HEK293 (cell line): ENCODE measurements around the gene MOB2.

Experiments
- CTCF ChIA-PET: fragments of 350-600 bp; formaldehyde crosslinking; extraction: SDS; loops from one replicate; lab custom pipeline; 2021; ENCODE audit warnings: antibody characterized with exemption; lab: Yijun Ruan, JAX
- POLR2A ChIA-PET: fragments of 300-600 bp; formaldehyde crosslinking; extraction: SDS; loops from one replicate; lab custom pipeline; 2020; ENCODE audit warnings: antibody characterized with exemption, inconsistent platforms; lab: Yijun Ruan, JAX
- H3K27ac ChIP-seq: fragments of 200-500 bp; sonication (Bioruptor generic); 2 replicates; pipeline ENCODE4 v1.5.1; 2014; ENCODE audit warnings: low read depth, low read length, control low read depth, inconsistent platforms; ENCODE audit errors: extremely low read depth
- H3K36me3 ChIP-seq, 2 experiments: fragments of 200-500 bp in 1 of 2; sonication (Bioruptor generic) in 1 of 2; 1 replicate in 1 of 2; 2 replicates in 1 of 2; pipeline ENCODE4 v1.5.1; 2014 to 2017; ENCODE audit warnings: inconsistent platforms in 2 of 2, low read length in 2 of 2; ENCODE audit not compliant: control insufficient read depth in 2 of 2, insufficient read depth in 1 of 2
- H3K4me1 ChIP-seq: fragments of 200-500 bp; sonication (Bioruptor generic); 2 replicates; pipeline ENCODE4 v1.5.1; 2014; ENCODE audit warnings: mild to moderate bottlenecking, low read length, inconsistent platforms; ENCODE audit not compliant: control insufficient read depth, insufficient read depth
- H3K4me3 ChIP-seq: 2 replicates; pipeline ENCODE4 v1.5.1; 2011; ENCODE audit warnings: low read depth, mild to moderate bottlenecking, control low read depth, low read length, moderate library complexity
- H3K9me3 ChIP-seq: fragments of 200-500 bp; sonication (Bioruptor generic); 2 replicates; pipeline ENCODE4 v1.5.1; 2014; ENCODE audit warnings: low read depth, low read length, inconsistent platforms; ENCODE audit not compliant: control insufficient read depth, insufficient read depth
- KLF9 ChIP-seq: fragments of 450-650 bp; formaldehyde crosslinking; IDR thresholded peaks from 2 replicates; pipeline ENCODE4 v1.5.1; 2016; ENCODE audit warnings: missing biosample characterization, missing genetic modification characterization, low read depth
- OSR2 ChIP-seq: fragments of 450-650 bp; formaldehyde crosslinking; IDR thresholded peaks from 2 replicates; pipeline ENCODE4 v1.5.1; 2016; ENCODE audit warnings: missing biosample characterization, missing genetic modification characterization
- PRDM6 ChIP-seq: fragments of 450-650 bp; formaldehyde crosslinking; IDR thresholded peaks from 2 replicates; pipeline ENCODE4 v1.5.1; 2017; ENCODE audit warnings: missing biosample characterization, missing genetic modification characterization
- SCRT2 ChIP-seq: fragments of 450-650 bp; formaldehyde crosslinking; IDR thresholded peaks from 2 replicates; pipeline ENCODE4 v1.5.1; 2016; ENCODE audit warnings: missing biosample characterization, missing genetic modification characterization
- SP2 ChIP-seq: fragments of 450-650 bp; formaldehyde crosslinking; IDR thresholded peaks from 2 replicates; pipeline ENCODE4 v1.5.1; 2016; ENCODE audit warnings: missing biosample characterization, missing genetic modification characterization
- TSHZ1 ChIP-seq: fragments of 450-650 bp; formaldehyde crosslinking; IDR thresholded peaks from 2 replicates; pipeline ENCODE4 v1.5.1; 2016; ENCODE audit warnings: missing biosample characterization, missing genetic modification characterization, borderline replicate concordance
- ZBTB1 ChIP-seq: fragments of 450-650 bp; formaldehyde crosslinking; IDR thresholded peaks from 2 replicates; pipeline ENCODE4 v1.5.1; 2016; ENCODE audit warnings: missing biosample characterization, missing genetic modification characterization
- ZFP41 ChIP-seq: fragments of 450-650 bp; formaldehyde crosslinking; IDR thresholded peaks from 2 replicates; pipeline ENCODE4 v1.5.1; 2016; ENCODE audit warnings: missing biosample characterization, missing genetic modification characterization, borderline replicate concordance
- ZNF223 ChIP-seq: fragments of 450-650 bp; formaldehyde crosslinking; IDR thresholded peaks from 2 replicates; pipeline ENCODE4 v1.5.1; 2016; ENCODE audit warnings: missing biosample characterization, missing genetic modification characterization
- ZNF280C ChIP-seq: fragments of 450-650 bp; formaldehyde crosslinking; IDR thresholded peaks from 2 replicates; pipeline ENCODE4 v1.5.1; 2016; ENCODE audit warnings: missing biosample characterization, missing genetic modification characterization
- ZNF416 ChIP-seq: fragments of 450-650 bp; formaldehyde crosslinking; IDR thresholded peaks from 2 replicates; pipeline ENCODE4 v1.5.1; 2016; ENCODE audit warnings: missing biosample characterization, missing genetic modification characterization
- ZNF449 ChIP-seq: fragments of 450-650 bp; formaldehyde crosslinking; IDR thresholded peaks from 2 replicates; pipeline ENCODE4 v1.5.1; 2017; ENCODE audit warnings: missing biosample characterization, mild to moderate bottlenecking, missing genetic modification characterization, moderate library complexity
- ZNF501 ChIP-seq: fragments of 450-650 bp; formaldehyde crosslinking; IDR thresholded peaks from 2 replicates; pipeline ENCODE4 v1.5.1; 2016; ENCODE audit warnings: missing biosample characterization, missing genetic modification characterization
- ZNF544 ChIP-seq: fragments of 450-650 bp; formaldehyde crosslinking; IDR thresholded peaks from 2 replicates; pipeline ENCODE4 v1.5.0; 2017; ENCODE audit warnings: missing biosample characterization, missing genetic modification characterization
- ZNF549 ChIP-seq: fragments of 450-650 bp; IDR thresholded peaks from 2 replicates; pipeline ENCODE4 v1.5.1; 2018; ENCODE audit warnings: missing biosample characterization, missing genetic modification characterization, mild to moderate bottlenecking, inconsistent platforms, moderate library complexity
- ZNF560 ChIP-seq: fragments of 450-650 bp; formaldehyde crosslinking; IDR thresholded peaks from 2 replicates; pipeline ENCODE4 v1.5.1; 2017; ENCODE audit warnings: missing biosample characterization, missing genetic modification characterization, borderline replicate concordance
- ZNF639 ChIP-seq: fragments of 450-650 bp; formaldehyde crosslinking; IDR thresholded peaks from 2 replicates; pipeline ENCODE4 v1.5.1; 2016; ENCODE audit warnings: missing biosample characterization, missing genetic modification characterization
- ZNF785 ChIP-seq: fragments of 450-650 bp; formaldehyde crosslinking; IDR thresholded peaks from 2 replicates; pipeline ENCODE4 v1.5.1; 2016; ENCODE audit warnings: missing biosample characterization, missing genetic modification characterization
- ZSCAN30 ChIP-seq: fragments of 450-650 bp; IDR thresholded peaks from 2 replicates; pipeline ENCODE4 v1.5.1; 2018; ENCODE audit warnings: missing biosample characterization, mild to moderate bottlenecking, missing genetic modification characterization, moderate library complexity
- ZSCAN5A ChIP-seq: fragments of 450-650 bp; formaldehyde crosslinking; IDR thresholded peaks from 2 replicates; pipeline ENCODE4 v1.5.1; 2016; ENCODE audit warnings: missing biosample characterization, missing genetic modification characterization

Gene MOB2

GRCh38 chr11:1514336-1515061 is 27.9 kb upstream of the MOB2 start:
- H3K9me3 ChIP-seq, result no peaks in the 10 kb centered on the region
- ChIA-PET CTCF (interaction anchor here (0.5 to 2.2 kb wide), 12 partner anchors 8 to 1132 kb away, joined by 3 to 17 read pairs (median 4); no protein-coding TSS in a partner anchor), POLR2A (no interaction called here)
- no peaks in the 10 kb centered on the region for H3K36me3 ChIP-seq
- TF ChIP-seq ZNF785 (tag by site-specific recombination) (no peak), SCRT2 (tag by site-specific recombination) (no peak), OSR2 (tag by site-specific recombination) (no peak), PRDM6 (tag by site-specific recombination) (no peak), ZNF639 (tag by site-specific recombination) (no peak), ZNF544 (tag by site-specific recombination) (no peak), ZNF560 (tag by site-specific recombination) (no peak), ZBTB1 (tag by site-specific recombination) (no peak), ZNF223 (tag by site-specific recombination) (no peak), ZNF416 (tag by site-specific recombination) (no peak), ZSCAN5A (tag by site-specific recombination) (no peak), ZNF280C (tag by site-specific recombination) (no peak), TSHZ1 (tag by site-specific recombination) (no peak), SP2 (tag by site-specific recombination) (no peak), ZNF549 (tag by site-specific recombination) (no peak), ZSCAN30 (no peak), ZNF449 (tag by site-specific recombination) (no peak), ZFP41 (tag by site-specific recombination) (no peak), ZNF501 (tag by site-specific recombination) (no peak), KLF9 (tag by site-specific recombination) (no peak)
- H3K4me3 ChIP-seq, result no peak overlapping the region
- no peak overlapping the region for H3K27ac ChIP-seq
- no peaks in the 10 kb centered on the region for H3K4me1 ChIP-seq
